Measurements from ENCODE around the gene HBG1. TPM values are rescaled to one million over a fixed set of nuclear protein-coding genes. Genes with fewer than 3 reads are reported as not detected.

HBG1 gene
- total and polyA plus RNA-seq, 2 experiments from 2014 or later: not detected

GRCh38 chr11:5229356-5229755, 20.3 kb downstream of the HBG1 start (continued):
- no peak for TF ChIP-seq REST (IDR thresholded peaks at IDR 0.05; ENCODE audit: unreplicated experiment)
- TF ChIP-seq EZH2phosphoT487 (IDR thresholded peaks at IDR 0.05; ENCODE audit: unreplicated experiment): no peak
- no peak for TF ChIP-seq STAT1 (IDR thresholded peaks at IDR 0.05; ENCODE audit: unreplicated experiment)
- no peak for TF ChIP-seq CTCF (conservative IDR thresholded peaks at IDR 0.05; ENCODE audit: low read depth in 2 of 2)

GRCh38 chr11:5228124-5228523, 21.5 kb downstream of the HBG1 start:
- H4K20me1 ChIP-seq (replicated peaks; ENCODE audit: insufficient read depth): no peaks in the 10 kb centered on the region
- H3K9me2 ChIP-seq (ENCODE audit: insufficient read depth): no peaks in the 10 kb centered on the region
- H3K27me3 Mint-ChIP-seq (ENCODE audit: insufficient read depth, low read depth, poor library complexity): no peaks in the 10 kb centered on the region
- no peak overlapping the region for H3K4me2 ChIP-seq
- no peaks in the 10 kb centered on the region; the same call in 2 of the 3 replicates for H3K36me3 Mint-ChIP-seq (ENCODE audit: low read depth)
- H3K27me3 ChIP-seq (ENCODE audit: insufficient read depth): no peaks in the 10 kb centered on the region
- no peak overlapping the region for H3K4me3 Mint-ChIP-seq
- no peak overlapping the region for H3K4me3 ChIP-seq
- no peaks in the 10 kb centered on the region for H3K4me1 Mint-ChIP-seq
- DNase-seq (ENCODE audit: low spot score): no peak
- no peak overlapping the region for H3K27ac Mint-ChIP-seq
- no peak overlapping the region for H2AFZ ChIP-seq
- no peaks in the 10 kb centered on the region for H3F3A ChIP-seq (replicated peaks; ENCODE audit: low read depth)
- no peak overlapping the region for H3K27ac ChIP-seq (ENCODE audit: low read depth)
- H3K36me3 ChIP-seq (ENCODE audit: insufficient read depth): no peaks in the 10 kb centered on the region
- H3K4me1 ChIP-seq (ENCODE audit: insufficient read depth): no peaks in the 10 kb centered on the region
- peaks cover 4% of the 10 kb centered on the region; the same call in 1 of the 3 replicates for H3K9me3 Mint-ChIP-seq
- no peaks in the 10 kb centered on the region for H3K79me2 ChIP-seq (replicated peaks; ENCODE audit: insufficient read depth)
- ATAC-seq: no peak
- TF ChIP-seq EZH2phosphoT487 (IDR thresholded peaks at IDR 0.05; ENCODE audit: unreplicated experiment) (no peak), EZH2 (IDR thresholded peaks at IDR 0.05; ENCODE audit: low read depth, unreplicated experiment) (no peak), JUNB (IDR thresholded peaks at IDR 0.05; ENCODE audit: unreplicated experiment) (no peak), NANOG (IDR thresholded peaks at IDR 0.05; ENCODE audit: borderline replicate concordance) (no peak), STAT1 (IDR thresholded peaks at IDR 0.05; ENCODE audit: unreplicated experiment) (no peak), ZNF331 (CRISPR knock-in tag; IDR thresholded peaks at IDR 0.05; ENCODE audit: low read depth) (no peak), ZNF114 (CRISPR knock-in tag; IDR thresholded peaks at IDR 0.05) (no peak), ZNF462 (CRISPR knock-in tag; IDR thresholded peaks at IDR 0.05) (no peak), ETS1 (IDR thresholded peaks at IDR 0.05) (no peak), CREB1 (CRISPR knock-in tag; IDR thresholded peaks at IDR 0.05; ENCODE audit: low read depth) (no peak), POLR2AphosphoS5 (IDR thresholded peaks at IDR 0.05; ENCODE audit: low read depth) (no peak)

All from GM23338 (cell line).